ENCODE measurements around the gene SPPL2B. TPM values are rescaled to one million over a fixed set of nuclear protein-coding genes. Genes with fewer than 3 reads are reported as not detected.
"Not testable (repeated sequence)": the region's sequence is repeated elsewhere in the genome, so short reads cannot be mapped to it uniquely, and the experiment has no call there.

Gene SPPL2B
- polyA plus RNA-seq, 1 experiment, result 9.9 TPM

DNA sequence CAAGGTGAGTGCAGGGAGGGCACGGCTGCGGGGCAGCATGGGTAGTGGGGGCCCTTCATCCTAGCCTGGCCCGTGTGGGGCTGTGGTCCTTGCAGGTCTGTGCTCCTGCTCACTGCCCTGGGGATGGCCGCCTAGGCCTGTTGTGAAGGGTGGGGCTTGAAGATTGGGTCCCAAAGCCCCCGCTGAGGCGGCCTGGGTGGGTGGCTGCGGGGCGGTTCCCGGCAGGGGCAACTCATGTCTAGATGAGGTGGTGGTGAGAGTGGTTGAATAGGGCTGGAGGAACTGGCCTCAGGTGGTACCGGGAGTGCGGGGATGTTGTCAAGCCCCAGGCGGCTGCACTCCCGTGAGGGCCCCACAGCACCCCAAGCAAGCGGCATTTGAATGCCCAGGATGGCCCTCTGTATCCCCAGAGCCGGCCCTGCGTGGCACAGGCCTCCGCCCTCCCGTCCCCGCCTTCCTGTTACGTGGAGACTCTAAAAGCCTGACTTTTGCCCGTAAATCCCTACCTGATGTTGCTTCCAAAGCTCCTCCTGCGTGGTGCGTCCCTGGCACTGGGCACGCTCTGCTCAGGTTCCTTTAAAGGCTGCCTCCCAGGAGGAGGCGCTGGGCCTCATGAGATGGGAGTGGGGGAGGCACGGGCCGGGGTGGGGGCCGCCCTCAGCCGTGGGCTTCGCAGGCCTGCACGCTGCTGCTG, 15.0 kb downstream of the SPPL2B start:
- ChIA-PET POLR2A (no interaction called here), CTCF (no interaction called here)
- no peak overlapping the region for H3K27ac ChIP-seq (ENCODE audit: low read depth, low read length)
- H3K4me3 ChIP-seq (ENCODE audit: low read depth, low read length), result no peak overlapping the region
- TF ChIP-seq, protein P1, sequence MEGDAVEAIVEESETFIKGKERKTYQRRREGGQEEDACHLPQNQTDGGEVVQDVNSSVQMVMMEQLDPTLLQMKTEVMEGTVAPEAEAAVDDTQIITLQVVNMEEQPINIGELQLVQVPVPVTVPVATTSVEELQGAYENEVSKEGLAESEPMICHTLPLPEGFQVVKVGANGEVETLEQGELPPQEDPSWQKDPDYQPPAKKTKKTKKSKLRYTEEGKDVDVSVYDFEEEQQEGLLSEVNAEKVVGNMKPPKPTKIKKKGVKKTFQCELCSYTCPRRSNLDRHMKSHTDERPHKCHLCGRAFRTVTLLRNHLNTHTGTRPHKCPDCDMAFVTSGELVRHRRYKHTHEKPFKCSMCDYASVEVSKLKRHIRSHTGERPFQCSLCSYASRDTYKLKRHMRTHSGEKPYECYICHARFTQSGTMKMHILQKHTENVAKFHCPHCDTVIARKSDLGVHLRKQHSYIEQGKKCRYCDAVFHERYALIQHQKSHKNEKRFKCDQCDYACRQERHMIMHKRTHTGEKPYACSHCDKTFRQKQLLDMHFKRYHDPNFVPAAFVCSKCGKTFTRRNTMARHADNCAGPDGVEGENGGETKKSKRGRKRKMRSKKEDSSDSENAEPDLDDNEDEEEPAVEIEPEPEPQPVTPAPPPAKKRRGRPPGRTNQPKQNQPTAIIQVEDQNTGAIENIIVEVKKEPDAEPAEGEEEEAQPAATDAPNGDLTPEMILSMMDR (IDR thresholded peaks at IDR 0.05; ENCODE audit: low read depth, low read length), result no peak
- DNase-seq (ENCODE audit: low read depth, low spot score), result no peak
- no peaks in the 10 kb centered on the region; the same call in 1 of the 2 replicates for H3K9me3 ChIP-seq (ENCODE audit: control insufficient read depth, insufficient read depth, low read length)
- H3K27me3 ChIP-seq (ENCODE audit: control insufficient read depth, insufficient read depth, low read length), result no peaks in the 10 kb centered on the region

DNA sequence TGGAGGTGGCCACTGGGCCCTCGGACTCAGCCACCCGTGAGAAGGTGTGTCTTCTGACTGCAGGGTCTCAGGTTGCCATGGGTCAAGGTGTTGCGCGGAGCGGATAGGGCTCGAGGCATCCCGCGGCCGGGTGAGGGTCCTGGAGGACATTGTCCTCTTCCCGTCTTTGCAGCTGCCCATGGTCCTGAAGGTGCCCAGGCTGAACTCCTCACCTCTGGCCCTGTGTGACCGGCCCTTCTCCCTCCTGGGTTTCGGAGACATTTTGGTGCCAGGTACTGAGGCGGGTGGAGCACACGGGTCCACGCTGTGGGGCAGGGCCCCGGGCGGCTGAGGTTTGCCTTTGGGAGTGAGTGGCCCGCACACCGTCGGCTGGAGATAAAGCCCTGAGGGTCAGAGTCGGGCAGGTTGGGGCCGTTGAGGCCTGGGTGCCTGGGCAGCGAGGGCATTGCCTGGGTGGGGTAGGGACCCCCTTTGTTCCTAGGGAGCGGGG, 15.9 kb downstream of the SPPL2B start:
- CTCF ChIA-PET, result no interaction called here
- Histone ChIP-seq H3K4me3 (ENCODE audit: low read depth, low read length) (no peak overlapping the region), H3K27ac (ENCODE audit: low read depth, low read length) (no peak overlapping the region), H3K9me3 (ENCODE audit: control insufficient read depth, insufficient read depth, low read length) (no peaks in the 10 kb centered on the region; the same call in 1 of the 2 replicates), H3K27me3 (ENCODE audit: control insufficient read depth, insufficient read depth, low read length) (no peaks in the 10 kb centered on the region)
- POLR2A ChIA-PET, result no interaction called here
- DNase-seq (ENCODE audit: low read depth, low spot score), result no peak
- TF ChIP-seq, protein P1 (IDR thresholded peaks at IDR 0.05; ENCODE audit: low read depth, low read length), result no peak

DNA sequence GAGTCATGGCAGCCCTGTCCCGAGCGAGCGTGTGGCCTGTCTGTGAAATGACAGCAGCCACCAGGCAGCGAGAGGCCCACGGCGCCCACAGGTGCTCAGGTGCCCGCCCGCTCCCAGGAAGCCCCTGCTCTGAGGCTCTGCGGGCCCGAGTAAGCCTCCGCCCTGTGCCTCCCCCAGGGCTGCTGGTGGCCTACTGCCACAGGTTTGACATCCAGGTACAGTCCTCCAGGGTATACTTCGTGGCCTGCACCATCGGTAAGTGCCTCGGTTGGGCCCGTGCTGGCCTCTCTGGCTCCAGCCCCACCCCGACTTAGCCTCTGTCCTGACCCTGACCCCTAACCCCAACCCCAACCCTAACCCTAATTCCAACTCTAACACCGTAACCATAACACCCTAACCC, 16.6 kb downstream of the SPPL2B start:
- no peak overlapping the region for H3K4me3 ChIP-seq (ENCODE audit: low read depth, low read length)
- H3K27ac ChIP-seq (ENCODE audit: low read depth, low read length), result no peak overlapping the region
- no peaks in the 10 kb centered on the region for H3K9me3 ChIP-seq (ENCODE audit: control insufficient read depth, insufficient read depth, low read length)
- ChIA-PET CTCF (no interaction called here), POLR2A (no interaction called here)
- no peak for DNase-seq (ENCODE audit: low read depth, low spot score)
- H3K27me3 ChIP-seq (ENCODE audit: control insufficient read depth, insufficient read depth, low read length), result no peaks in the 10 kb centered on the region
- TF ChIP-seq, protein P1 (IDR thresholded peaks at IDR 0.05; ENCODE audit: low read depth, low read length), result no peak

DNA sequence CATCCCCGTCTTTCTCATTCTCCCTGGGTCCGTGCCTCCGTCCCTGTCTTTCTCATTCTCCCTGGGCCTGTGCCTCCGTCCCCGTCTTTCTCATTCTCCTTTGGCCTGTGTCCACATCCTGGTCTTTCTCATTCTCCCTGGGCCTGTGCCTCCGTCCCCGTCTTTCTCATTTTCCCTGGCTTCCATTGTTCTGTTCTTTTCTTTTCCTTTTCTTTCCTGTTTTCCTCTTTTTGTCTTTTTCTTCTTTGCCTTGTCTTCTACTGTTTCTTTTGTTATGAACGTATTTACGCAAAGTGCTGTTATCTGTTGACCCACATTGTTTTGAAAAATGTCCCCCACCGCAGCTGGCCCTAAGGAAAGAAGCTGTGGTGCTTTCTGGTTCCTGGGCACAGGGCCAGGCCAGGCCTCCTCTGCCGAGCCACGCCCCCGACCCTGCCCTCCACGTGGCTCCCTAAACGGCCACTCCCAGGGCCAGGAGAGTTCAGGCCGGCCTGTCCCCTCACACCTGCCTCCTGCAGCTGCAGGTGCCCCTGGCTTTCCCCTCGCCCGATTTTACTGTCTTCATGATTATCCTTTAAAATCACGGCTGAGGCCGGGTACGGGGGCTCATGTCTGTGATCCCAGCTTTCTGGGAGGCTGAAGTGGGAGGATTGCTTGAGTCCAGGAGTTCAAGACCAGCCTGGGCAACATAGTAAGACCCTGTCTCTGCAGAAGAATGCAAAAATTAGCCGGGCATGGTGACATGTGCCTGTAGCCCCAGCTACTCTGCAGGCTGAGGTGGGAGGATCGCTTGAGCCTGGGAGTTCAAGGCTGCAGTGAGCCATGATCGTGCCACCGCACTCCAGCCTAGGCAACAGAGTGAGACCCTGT, 17.5 kb downstream of the SPPL2B start:
- Histone ChIP-seq H3K4me3 (ENCODE audit: low read depth, low read length) (no peak overlapping the region), H3K27me3 (ENCODE audit: control insufficient read depth, insufficient read depth, low read length) (no peaks in the 10 kb centered on the region), H3K27ac (ENCODE audit: low read depth, low read length) (no peak overlapping the region), H3K9me3 (ENCODE audit: control insufficient read depth, insufficient read depth, low read length) (no peaks in the 10 kb centered on the region)
- TF ChIP-seq, protein P1 (IDR thresholded peaks at IDR 0.05; ENCODE audit: low read depth, low read length), result no peak
- DNase-seq (ENCODE audit: low read depth, low spot score), result no peak
- POLR2A ChIA-PET, result no interaction called here
- CTCF ChIA-PET, result no interaction called here

DNA sequence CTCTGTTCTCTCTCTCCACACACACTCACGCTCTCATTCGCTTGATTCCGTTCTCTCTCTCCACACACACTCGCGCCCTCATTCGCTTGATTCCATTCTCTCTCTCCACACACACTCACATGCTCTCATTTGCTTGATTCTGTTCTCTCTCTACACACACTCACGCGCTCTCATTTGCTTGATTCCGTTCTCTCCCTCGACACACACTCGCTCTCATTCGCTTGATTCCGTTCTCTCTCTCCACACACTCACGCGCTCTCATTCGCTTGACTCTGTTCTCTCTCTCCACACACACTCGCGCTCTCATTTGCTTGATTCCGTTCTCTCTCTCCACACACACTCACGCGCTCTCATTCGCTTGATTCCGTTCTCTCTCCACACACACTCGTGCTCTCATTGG, 21.3 kb downstream of the SPPL2B start:
- H3K27me3 ChIP-seq (ENCODE audit: control insufficient read depth, insufficient read depth, low read length); DNase-seq (ENCODE audit: low read depth, low spot score); POLR2A ChIA-PET; H3K27ac ChIP-seq (ENCODE audit: low read depth, low read length); H3K4me3 ChIP-seq (ENCODE audit: low read depth, low read length); CTCF ChIA-PET; H3K9me3 ChIP-seq (ENCODE audit: control insufficient read depth, insufficient read depth, low read length): not testable (repeated sequence)
